ENCODE measurements around the gene CD80.

DNA sequence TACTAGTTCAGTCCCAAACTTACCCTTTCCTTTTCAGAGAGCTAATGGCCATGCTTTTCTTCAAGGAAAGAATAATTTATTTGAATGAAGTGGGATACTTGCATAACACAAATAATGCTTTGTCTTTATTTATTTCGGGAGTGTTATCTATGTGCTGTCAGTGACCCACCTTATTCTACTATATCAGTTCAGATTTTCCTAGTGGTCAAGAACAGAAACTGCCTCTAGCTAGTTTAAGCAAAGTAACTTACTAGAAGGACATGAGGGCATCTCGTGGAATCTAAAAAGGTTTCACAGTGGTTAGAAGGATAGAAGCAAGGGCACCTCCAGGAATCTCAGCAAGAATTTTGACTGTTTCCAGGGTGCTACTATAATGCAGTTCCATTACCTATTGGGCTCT lies 64.8 kb downstream of the CD80 start:
- TF ChIP-seq, protein P1, sequence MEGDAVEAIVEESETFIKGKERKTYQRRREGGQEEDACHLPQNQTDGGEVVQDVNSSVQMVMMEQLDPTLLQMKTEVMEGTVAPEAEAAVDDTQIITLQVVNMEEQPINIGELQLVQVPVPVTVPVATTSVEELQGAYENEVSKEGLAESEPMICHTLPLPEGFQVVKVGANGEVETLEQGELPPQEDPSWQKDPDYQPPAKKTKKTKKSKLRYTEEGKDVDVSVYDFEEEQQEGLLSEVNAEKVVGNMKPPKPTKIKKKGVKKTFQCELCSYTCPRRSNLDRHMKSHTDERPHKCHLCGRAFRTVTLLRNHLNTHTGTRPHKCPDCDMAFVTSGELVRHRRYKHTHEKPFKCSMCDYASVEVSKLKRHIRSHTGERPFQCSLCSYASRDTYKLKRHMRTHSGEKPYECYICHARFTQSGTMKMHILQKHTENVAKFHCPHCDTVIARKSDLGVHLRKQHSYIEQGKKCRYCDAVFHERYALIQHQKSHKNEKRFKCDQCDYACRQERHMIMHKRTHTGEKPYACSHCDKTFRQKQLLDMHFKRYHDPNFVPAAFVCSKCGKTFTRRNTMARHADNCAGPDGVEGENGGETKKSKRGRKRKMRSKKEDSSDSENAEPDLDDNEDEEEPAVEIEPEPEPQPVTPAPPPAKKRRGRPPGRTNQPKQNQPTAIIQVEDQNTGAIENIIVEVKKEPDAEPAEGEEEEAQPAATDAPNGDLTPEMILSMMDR (IDR thresholded peaks at IDR 0.05) = no peak
- TF ChIP-seq POLR2A (IDR thresholded peaks at IDR 0.05) = no peak
